Caco-2 (cell line): ENCODE measurements around the gene ZNF646. TPM values are rescaled to one million over a fixed set of nuclear protein-coding genes. Genes with fewer than 3 reads are reported as not detected.

Experiments used
- BruUV-seq: library from RNA; stranded (reverse); fragments of 400-500 nt; replicated peaks from 2 replicates; lab custom pipeline; 2021; lab: Mats Ljungman, UMichigan
- CTCF ChIA-PET: fragments of 300-600 bp; sonication (Branson Sonifier 250); formaldehyde crosslinking; loops from one replicate; lab custom pipeline; 2022; ENCODE audit warnings: antibody characterized with exemption; lab: Charles Lee
- POLR2A ChIA-PET: fragments of 300-600 bp; sonication (Branson Sonifier 250); formaldehyde crosslinking; loops from one replicate; lab custom pipeline; 2022; ENCODE audit warnings: antibody characterized with exemption; lab: Charles Lee
- DNase-seq, 2 experiments: peaks; one replicate each; pipeline versions ENCODE4 v3.0.0 to v3.0.0-alpha.2; 2020 to 2022
- H3K27me3 ChIP-seq: replicated peaks from 2 replicates; pipeline ENCODE4 v1.6.0; 2011; ENCODE audit warnings: low read length; ENCODE audit not compliant: control insufficient read depth, insufficient read depth
- H3K36me3 ChIP-seq: 2 replicates; pipeline ENCODE4 v1.5.1; 2011; ENCODE audit warnings: low read length; ENCODE audit not compliant: control insufficient read depth, insufficient read depth
- H3K4me1 ChIP-seq: fragments of 250-450 bp; sonication (Bioruptor Pico); 2 replicates; pipeline ENCODE4 v1.5.1; 2020; ENCODE audit warnings: mild to moderate bottlenecking
- H3K4me3 ChIP-seq: 2 replicates; pipeline ENCODE4 v1.5.1; 2011; ENCODE audit warnings: low read depth, mild to moderate bottlenecking, control low read depth, low read length
- H3K9me3 ChIP-seq: fragments of 250-450 bp; sonication (Bioruptor Pico); 2 replicates; pipeline ENCODE4 v1.5.1; 2020; ENCODE audit warnings: mild to moderate bottlenecking, moderate library complexity
- H3K27ac Mint-ChIP-seq: one replicate; pipeline ENCODE4 v1.8.0; 2022; ENCODE audit warnings: mixed read lengths; ENCODE audit not compliant: unreplicated experiment
- H3K27me3 Mint-ChIP-seq: one replicate; pipeline ENCODE4 v1.8.0; 2022; ENCODE audit warnings: mixed read lengths; ENCODE audit not compliant: insufficient read depth, unreplicated experiment
- H3K36me3 Mint-ChIP-seq: one replicate; pipeline ENCODE4 v1.8.0; 2022; ENCODE audit warnings: mild to moderate bottlenecking, mixed read lengths; ENCODE audit not compliant: insufficient read depth, unreplicated experiment
- H3K4me1 Mint-ChIP-seq: one replicate; pipeline ENCODE4 v1.8.0; 2022; ENCODE audit warnings: low read depth, mixed read lengths; ENCODE audit not compliant: unreplicated experiment
- H3K4me3 Mint-ChIP-seq: one replicate; pipeline ENCODE4 v1.8.0; 2022; ENCODE audit warnings: mild to moderate bottlenecking, moderate library complexity, mixed read lengths; ENCODE audit not compliant: unreplicated experiment
- H3K9me3 Mint-ChIP-seq: one replicate; pipeline ENCODE4 v1.8.0; 2022; ENCODE audit warnings: mixed read lengths; ENCODE audit not compliant: unreplicated experiment
- intact Hi-C: fragments of 100-400 bp; cut with micrococcal nuclease; formaldehyde crosslinking; loops from one replicate; pipeline ENCODE4 v1.10.0; 2022; ENCODE audit not compliant: unreplicated experiment
- total RNA-seq: library from RNA; stranded (reverse); gene quantifications from 2 replicates; pipeline ENCODE4 v1.2.3, GENCODE V29; 2022
- TF ChIP-seq, protein P1 (sequence below), 2 experiments: fragments of 200-600 bp in 1 of 2; IDR thresholded peaks; 1 replicate in 1 of 2; 2 replicates in 1 of 2; pipeline versions ENCODE4 v1.5.1 to v1.8.0; 2011 to 2022; ENCODE audit warnings: antibody characterized with exemption in 1 of 2, control low read depth in 1 of 2, inconsistent platforms in 1 of 2, low read depth in 1 of 2, low read length in 1 of 2, mild to moderate bottlenecking in 1 of 2, moderate library complexity in 1 of 2; ENCODE audit not compliant: insufficient read depth in 1 of 2, severe bottlenecking in 1 of 2, unreplicated experiment in 1 of 2

ZNF646 gene
- total RNA-seq, 1 experiment from 2014 or later, result 17.2 TPM

DNA sequence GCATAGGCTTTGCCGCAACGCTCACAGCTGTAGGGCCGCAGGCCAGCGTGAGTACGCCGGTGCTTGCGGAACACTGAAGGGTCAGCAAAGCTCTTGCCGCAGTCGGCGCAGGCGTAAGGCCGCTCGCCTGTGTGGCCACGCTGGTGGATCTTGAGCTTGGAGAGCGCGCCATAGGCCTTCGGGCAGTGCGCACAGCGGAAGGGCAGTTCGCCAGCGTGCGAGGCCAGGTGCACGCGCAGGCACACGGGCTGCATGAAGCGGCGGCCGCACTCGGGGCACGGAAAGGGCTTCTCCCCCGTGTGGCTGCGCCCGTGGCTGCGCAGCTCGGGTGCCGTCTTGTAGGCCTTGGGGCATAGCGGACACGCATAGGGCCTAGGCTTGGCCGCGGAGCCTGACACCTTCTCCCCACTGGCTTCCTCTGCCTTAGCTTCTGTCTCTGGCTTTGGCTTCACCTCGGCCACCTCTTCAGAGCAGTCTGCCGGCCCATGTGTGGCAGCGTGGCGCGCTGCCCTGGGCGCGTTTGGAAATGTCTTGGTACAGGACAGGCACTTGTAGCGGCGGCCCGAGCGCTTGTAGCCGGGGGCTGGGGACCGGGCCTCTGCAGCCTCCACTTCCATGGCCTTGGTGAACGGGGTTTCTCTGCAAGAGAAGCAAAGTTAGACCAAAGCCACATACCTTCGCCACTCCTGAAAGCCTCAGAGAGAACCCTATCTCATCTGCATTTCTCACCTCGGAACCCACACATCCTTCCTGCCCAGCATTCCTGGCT lies 10.2 kb upstream of the ZNF646 start:
- Histone ChIP-seq H3K4me1 (no peaks in the 10 kb centered on the region), H3K9me3 (no peaks in the 10 kb centered on the region), H3K4me3 (no peak overlapping the region), H3K36me3 (no peaks in the 10 kb centered on the region), H3K27me3 (no peaks in the 10 kb centered on the region)
- Mint-ChIP-seq H3K4me3 (no peak overlapping the region), H3K36me3 (peaks cover 31% of the 10 kb centered on the region), H3K27me3 (no peaks in the 10 kb centered on the region), H3K9me3 (no peaks in the 10 kb centered on the region), H3K27ac (no peak overlapping the region), H3K4me1 (no peaks in the 10 kb centered on the region)
- BruUV-seq, result no TSS peak
- TF ChIP-seq, protein P1, sequence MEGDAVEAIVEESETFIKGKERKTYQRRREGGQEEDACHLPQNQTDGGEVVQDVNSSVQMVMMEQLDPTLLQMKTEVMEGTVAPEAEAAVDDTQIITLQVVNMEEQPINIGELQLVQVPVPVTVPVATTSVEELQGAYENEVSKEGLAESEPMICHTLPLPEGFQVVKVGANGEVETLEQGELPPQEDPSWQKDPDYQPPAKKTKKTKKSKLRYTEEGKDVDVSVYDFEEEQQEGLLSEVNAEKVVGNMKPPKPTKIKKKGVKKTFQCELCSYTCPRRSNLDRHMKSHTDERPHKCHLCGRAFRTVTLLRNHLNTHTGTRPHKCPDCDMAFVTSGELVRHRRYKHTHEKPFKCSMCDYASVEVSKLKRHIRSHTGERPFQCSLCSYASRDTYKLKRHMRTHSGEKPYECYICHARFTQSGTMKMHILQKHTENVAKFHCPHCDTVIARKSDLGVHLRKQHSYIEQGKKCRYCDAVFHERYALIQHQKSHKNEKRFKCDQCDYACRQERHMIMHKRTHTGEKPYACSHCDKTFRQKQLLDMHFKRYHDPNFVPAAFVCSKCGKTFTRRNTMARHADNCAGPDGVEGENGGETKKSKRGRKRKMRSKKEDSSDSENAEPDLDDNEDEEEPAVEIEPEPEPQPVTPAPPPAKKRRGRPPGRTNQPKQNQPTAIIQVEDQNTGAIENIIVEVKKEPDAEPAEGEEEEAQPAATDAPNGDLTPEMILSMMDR (IDR thresholded peaks at IDR 0.05; ENCODE audit: insufficient read depth in 1 of 2, low read depth in 1 of 2, low read length in 1 of 2, severe bottlenecking in 1 of 2, unreplicated experiment in 1 of 2), result no peak
- intact Hi-C loops, result no loop called here
- ChIA-PET POLR2A (no interaction called here), CTCF (no interaction called here)
- no peak for DNase-seq

DNA sequence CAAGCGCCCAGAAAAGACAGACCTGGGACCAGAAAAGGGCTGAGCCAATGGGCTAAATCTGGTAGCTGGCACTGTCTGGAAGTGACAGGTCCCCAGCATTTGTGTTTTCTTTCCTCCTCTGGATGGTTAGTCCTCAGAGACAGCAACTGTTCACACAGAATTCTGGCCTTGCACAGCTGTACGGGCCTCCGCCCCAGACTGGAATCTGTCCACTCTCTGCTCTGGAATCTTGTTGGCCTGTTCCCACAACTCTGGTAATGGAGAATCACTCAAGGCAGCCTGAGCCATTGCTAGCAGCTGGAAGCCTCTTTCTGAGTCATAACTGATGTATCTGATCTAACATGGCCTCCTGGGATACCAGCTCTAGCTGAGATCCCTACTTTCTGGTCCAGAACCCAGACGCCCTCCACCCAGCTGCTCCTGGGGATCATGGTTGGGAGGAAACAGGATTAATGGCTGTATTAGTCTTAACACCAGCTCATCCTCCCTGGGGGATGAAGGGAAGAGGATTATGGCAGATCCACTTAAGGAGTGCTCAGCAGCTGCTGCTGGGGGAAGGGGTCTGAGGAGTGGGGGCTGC lies 9.2 kb upstream of the ZNF646 start:
- no peak for DNase-seq
- peaks cover 31% of the 10 kb centered on the region for H3K36me3 Mint-ChIP-seq
- H3K4me1 ChIP-seq, result no peaks in the 10 kb centered on the region
- H3K27me3 ChIP-seq, result no peaks in the 10 kb centered on the region
- intact Hi-C loops, result no loop called here
- TF ChIP-seq, protein P1 (IDR thresholded peaks at IDR 0.05; ENCODE audit: insufficient read depth in 1 of 2, low read depth in 1 of 2, low read length in 1 of 2, severe bottlenecking in 1 of 2, unreplicated experiment in 1 of 2), result no peak
- no peak overlapping the region for H3K27ac Mint-ChIP-seq
- H3K36me3 ChIP-seq, result no peaks in the 10 kb centered on the region
- BruUV-seq, result no TSS peak
- no peaks in the 10 kb centered on the region for H3K9me3 ChIP-seq
- H3K27me3 Mint-ChIP-seq, result no peaks in the 10 kb centered on the region
- no peak overlapping the region for H3K4me3 Mint-ChIP-seq
- POLR2A ChIA-PET, result interaction anchor here (0.6 kb wide), 1 partner anchor 71 kb away, joined by 4 read pairs; no protein-coding TSS in a partner anchor
- H3K9me3 Mint-ChIP-seq, result no peaks in the 10 kb centered on the region
- CTCF ChIA-PET, result no interaction called here
- no peak overlapping the region for H3K4me3 ChIP-seq
- no peaks in the 10 kb centered on the region for H3K4me1 Mint-ChIP-seq

DNA sequence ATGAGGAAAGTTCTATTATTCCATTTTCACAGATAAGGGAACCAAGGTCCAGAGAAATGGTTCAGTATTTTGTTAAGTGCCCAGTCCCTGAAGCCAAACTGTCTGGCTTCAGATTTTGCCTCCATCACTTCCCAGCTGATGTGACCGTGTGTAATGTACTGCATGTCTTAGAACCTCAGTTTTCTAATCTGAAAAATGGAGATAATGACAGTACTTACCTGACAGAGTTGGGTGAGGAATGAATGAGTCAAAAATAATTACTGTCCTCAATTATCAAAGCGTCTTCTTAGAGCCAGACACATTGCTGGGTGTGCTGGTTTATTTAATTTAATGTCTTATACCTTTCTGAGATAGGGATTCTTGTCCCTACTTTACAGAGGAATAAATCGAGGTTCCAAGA lies 6.9 kb upstream of the ZNF646 start:
- Mint-ChIP-seq H3K27me3 (no peaks in the 10 kb centered on the region), H3K9me3 (no peaks in the 10 kb centered on the region), H3K4me1 (no peaks in the 10 kb centered on the region), H3K27ac (no peak overlapping the region), H3K36me3 (peaks cover 24% of the 10 kb centered on the region), H3K4me3 (no peak overlapping the region)
- intact Hi-C loops, result no loop called here
- BruUV-seq, result no TSS peak
- POLR2A ChIA-PET, result no interaction called here
- CTCF ChIA-PET, result no interaction called here
- TF ChIP-seq, protein P1 (IDR thresholded peaks at IDR 0.05; ENCODE audit: insufficient read depth in 1 of 2, low read depth in 1 of 2, low read length in 1 of 2, severe bottlenecking in 1 of 2, unreplicated experiment in 1 of 2), result no peak
- DNase-seq, result no peak
- Histone ChIP-seq H3K4me1 (peaks cover 8% of the 10 kb centered on the region; the same call in 1 of the 2 replicates), H3K27me3 (no peaks in the 10 kb centered on the region), H3K4me3 (no peak overlapping the region), H3K9me3 (no peaks in the 10 kb centered on the region), H3K36me3 (no peaks in the 10 kb centered on the region)
